Muscle layer of duodenum (tissue), 2 donors: ENCODE results near the gene GAN.
"Not testable (repeated sequence)": the region's sequence is repeated elsewhere in the genome, so short reads cannot be mapped to it uniquely, and the experiment has no call there.

Experiments used
- H3K27ac ChIP-seq: one replicate; pipeline ENCODE4 v1.7.0; 2013; ENCODE audit warnings: mild to moderate bottlenecking, low read length
- H3K27me3 ChIP-seq: one replicate; pipeline ENCODE4 v1.7.0; 2013; ENCODE audit warnings: low read depth, mild to moderate bottlenecking, control low read depth, low read length
- H3K36me3 ChIP-seq, 2 donors: one replicate each; pipeline ENCODE4 v1.7.0; 2013; ENCODE audit warnings: low read length in 2 of 2, control low read depth in 1 of 2, mild to moderate bottlenecking in 1 of 2; ENCODE audit not compliant: insufficient read depth in 2 of 2, control insufficient read depth in 1 of 2
- H3K4me1 ChIP-seq, 2 donors: one replicate each; pipeline ENCODE4 v1.7.0; 2013; ENCODE audit warnings: low read length in 2 of 2, mild to moderate bottlenecking in 2 of 2, control low read depth in 1 of 2, moderate library complexity in 1 of 2; ENCODE audit not compliant: insufficient read depth in 2 of 2, control insufficient read depth in 1 of 2
- H3K4me3 ChIP-seq, 2 donors: one replicate each; pipeline ENCODE4 v1.7.0; 2013; ENCODE audit warnings: low read length in 2 of 2, low read depth in 1 of 2, mild to moderate bottlenecking in 1 of 2
- H3K9me3 ChIP-seq, 2 donors: one replicate each; pipeline ENCODE4 v1.7.0; 2013; ENCODE audit warnings: low read length in 2 of 2, control low read depth in 1 of 2, mild to moderate bottlenecking in 1 of 2; ENCODE audit not compliant: control insufficient read depth in 1 of 2
- donor health status: healthy.

GAN gene

DNA sequence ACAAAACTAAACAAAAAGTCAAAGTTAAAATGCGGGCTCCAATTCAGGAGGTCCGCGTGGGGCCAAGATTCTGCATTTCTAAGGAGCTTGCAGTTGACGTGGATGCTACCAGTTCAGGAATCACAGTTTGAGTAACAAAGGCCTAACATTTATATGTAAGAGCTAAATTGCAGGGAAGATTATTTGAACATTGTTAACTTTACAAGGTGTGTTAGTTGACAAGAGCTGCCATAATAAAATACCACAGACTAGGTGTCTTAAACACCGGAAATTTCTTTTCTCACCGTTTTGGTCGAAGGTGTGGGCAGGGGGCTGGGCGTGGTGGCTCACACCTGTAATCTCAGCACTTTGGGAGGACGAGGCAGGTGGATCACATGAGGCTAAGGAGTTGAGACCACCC is 105.0 kb downstream of the GAN start:
- H3K4me3 ChIP-seq = no peak overlapping the region
- no peak overlapping the region for H3K27ac ChIP-seq
- no peaks in the 10 kb centered on the region for H3K9me3 ChIP-seq
- no peaks in the 10 kb centered on the region for H3K27me3 ChIP-seq
- no peaks in the 10 kb centered on the region for H3K36me3 ChIP-seq
- H3K4me1 ChIP-seq = no peaks in the 10 kb centered on the region

DNA sequence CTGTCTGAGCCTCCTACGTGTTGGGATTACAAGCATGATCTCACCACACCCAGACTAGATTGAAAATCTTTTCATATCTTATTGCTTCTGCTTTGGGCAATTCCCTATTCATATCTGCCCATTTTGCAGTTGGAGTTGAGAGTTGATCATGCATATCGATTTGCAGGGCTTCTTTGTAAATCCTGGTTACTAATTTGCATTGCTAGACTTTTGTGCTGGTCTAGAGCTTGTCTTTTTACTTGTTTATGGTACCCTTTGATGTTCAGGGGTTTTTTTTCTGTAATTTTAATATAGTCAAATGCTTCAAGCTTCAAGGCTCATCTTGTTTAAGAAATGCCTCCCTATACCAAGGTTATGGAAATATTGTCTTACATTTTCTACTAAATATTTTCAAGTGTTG is 106.4 kb downstream of the GAN start:
- no peaks in the 10 kb centered on the region for H3K27me3 ChIP-seq
- no peaks in the 10 kb centered on the region for H3K4me1 ChIP-seq
- H3K9me3 ChIP-seq = no peaks in the 10 kb centered on the region
- no peak overlapping the region for H3K4me3 ChIP-seq
- H3K36me3 ChIP-seq = no peaks in the 10 kb centered on the region
- no peak overlapping the region for H3K27ac ChIP-seq

DNA sequence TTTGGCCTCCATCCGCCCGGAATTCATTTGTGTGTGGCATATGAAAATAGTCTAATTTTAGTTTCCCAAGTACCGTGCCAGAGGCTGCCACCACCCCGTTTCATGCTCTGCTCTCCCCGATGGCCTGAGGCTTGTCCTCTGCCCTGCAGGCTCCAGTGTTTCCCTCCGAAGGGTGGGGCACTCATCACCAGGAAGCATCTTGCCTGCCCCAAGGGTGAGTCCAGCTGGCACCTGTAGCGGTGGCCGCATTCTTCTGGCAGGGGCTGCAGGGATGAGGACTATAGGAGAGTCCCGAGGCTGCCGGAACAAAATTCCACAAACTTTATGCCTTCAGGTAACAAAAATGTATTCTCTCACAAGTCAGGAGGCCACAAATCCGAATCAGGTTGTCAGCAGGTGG is 106.8 kb downstream of the GAN start:
- H3K27me3 ChIP-seq = no peaks in the 10 kb centered on the region
- no peak overlapping the region for H3K4me3 ChIP-seq
- no peaks in the 10 kb centered on the region for H3K36me3 ChIP-seq
- no peaks in the 10 kb centered on the region for H3K9me3 ChIP-seq
- H3K4me1 ChIP-seq = no peaks in the 10 kb centered on the region
- H3K27ac ChIP-seq = no peak overlapping the region

DNA sequence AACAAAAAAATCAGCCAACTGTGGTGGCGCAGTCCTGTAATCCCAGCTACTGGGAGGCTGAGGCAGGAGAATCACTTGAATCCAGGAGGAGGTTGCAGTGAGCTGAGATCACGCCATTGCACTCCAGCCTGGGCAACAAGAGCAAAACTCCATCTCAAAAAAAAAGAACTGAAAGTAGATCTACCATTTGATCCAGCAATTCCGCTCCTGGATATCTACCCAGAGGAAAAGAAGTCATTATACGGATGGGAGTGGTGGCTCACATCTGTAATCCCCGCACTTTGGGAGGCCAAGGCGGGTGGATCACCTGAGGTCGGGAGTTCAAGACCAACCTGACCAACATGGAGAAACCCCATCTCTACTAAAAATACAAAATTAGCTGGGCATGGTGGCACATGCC is 107.4 kb downstream of the GAN start:
- H3K4me1 ChIP-seq, H3K9me3 ChIP-seq, H3K27ac ChIP-seq, H3K36me3 ChIP-seq, H3K27me3 ChIP-seq, H3K4me3 ChIP-seq: not testable (repeated sequence)

DNA sequence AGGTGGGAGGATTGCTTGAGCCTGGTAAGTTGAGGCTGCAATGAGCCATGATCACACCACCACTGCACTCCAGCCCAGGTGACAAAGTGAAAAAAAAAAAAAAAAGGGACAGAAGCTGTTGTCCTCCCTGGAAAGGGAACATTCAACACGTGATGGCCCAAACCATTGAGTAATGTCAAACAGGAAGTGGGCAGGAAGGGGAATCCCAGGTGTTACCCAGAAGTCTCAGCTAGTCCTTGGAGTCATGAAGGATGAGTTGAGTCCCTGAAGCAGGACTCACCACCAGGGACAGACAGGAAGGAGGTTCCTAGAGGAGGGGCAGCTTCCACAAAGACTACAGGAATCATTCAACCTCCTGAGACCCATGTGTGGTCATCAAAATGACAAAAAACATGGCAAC is 110.0 kb downstream of the GAN start:
- no peak overlapping the region for H3K4me3 ChIP-seq
- no peak overlapping the region for H3K27ac ChIP-seq
- peaks cover 0 to 4% of the 10 kb centered on the region in 2 donors for H3K4me1 ChIP-seq
- no peaks in the 10 kb centered on the region for H3K36me3 ChIP-seq
- no peaks in the 10 kb centered on the region for H3K27me3 ChIP-seq
- no peaks in the 10 kb centered on the region for H3K9me3 ChIP-seq

DNA sequence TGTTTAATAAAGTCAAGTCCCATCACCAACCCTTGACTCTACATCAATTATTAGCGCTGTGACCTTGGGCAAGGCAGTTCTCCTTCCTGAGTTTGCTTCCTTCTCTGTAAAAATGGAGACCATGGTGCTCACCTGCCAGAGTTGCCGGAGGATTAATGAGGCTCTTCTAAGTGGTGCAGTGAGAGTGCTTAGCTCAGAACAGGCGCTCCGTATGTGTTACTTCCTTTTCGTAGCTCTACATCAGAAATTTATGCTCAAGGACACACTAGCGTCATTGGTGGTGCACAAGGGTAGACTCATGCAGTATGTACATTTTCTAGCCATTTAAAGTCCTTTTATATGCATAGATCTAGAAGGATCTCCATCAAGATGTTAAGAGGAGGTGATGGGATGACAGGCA is 112.5 kb downstream of the GAN start:
- Histone ChIP-seq H3K4me3 (no peak overlapping the region), H3K36me3 (no peaks in the 10 kb centered on the region), H3K4me1 (peaks cover 0 to 4% of the 10 kb centered on the region in 2 donors), H3K27ac (no peak overlapping the region), H3K9me3 (no peaks in the 10 kb centered on the region), H3K27me3 (no peaks in the 10 kb centered on the region)

DNA sequence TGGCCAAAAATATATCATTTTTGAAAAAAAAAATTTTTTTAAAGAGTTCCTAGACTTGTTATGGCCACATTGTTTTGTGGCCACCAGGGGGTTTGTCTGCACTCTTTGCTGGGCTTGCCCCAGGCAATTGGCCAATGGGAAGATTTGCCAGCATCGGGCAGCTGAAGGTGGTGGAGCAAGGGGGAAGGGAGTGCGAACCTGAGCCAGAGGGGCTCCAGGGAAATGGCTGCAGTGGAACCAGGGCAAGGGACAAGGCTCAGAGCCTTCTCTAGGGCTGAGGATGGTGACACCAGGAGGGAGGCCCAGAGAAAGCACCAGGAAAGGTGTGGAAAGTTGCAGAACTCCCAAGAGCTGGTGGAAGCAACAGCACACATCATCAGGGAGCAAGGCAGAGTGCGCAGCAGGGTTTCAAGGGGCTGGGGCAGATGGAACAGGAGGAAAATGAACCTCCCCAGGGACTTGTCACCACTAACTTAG is 114.3 kb downstream of the GAN start:
- no peaks in the 10 kb centered on the region for H3K27me3 ChIP-seq
- H3K9me3 ChIP-seq = no peaks in the 10 kb centered on the region
- no peaks in the 10 kb centered on the region for H3K36me3 ChIP-seq
- peaks cover 0 to 4% of the 10 kb centered on the region in 2 donors for H3K4me1 ChIP-seq
- H3K4me3 ChIP-seq = no peak overlapping the region
- H3K27ac ChIP-seq = no peak overlapping the region

DNA sequence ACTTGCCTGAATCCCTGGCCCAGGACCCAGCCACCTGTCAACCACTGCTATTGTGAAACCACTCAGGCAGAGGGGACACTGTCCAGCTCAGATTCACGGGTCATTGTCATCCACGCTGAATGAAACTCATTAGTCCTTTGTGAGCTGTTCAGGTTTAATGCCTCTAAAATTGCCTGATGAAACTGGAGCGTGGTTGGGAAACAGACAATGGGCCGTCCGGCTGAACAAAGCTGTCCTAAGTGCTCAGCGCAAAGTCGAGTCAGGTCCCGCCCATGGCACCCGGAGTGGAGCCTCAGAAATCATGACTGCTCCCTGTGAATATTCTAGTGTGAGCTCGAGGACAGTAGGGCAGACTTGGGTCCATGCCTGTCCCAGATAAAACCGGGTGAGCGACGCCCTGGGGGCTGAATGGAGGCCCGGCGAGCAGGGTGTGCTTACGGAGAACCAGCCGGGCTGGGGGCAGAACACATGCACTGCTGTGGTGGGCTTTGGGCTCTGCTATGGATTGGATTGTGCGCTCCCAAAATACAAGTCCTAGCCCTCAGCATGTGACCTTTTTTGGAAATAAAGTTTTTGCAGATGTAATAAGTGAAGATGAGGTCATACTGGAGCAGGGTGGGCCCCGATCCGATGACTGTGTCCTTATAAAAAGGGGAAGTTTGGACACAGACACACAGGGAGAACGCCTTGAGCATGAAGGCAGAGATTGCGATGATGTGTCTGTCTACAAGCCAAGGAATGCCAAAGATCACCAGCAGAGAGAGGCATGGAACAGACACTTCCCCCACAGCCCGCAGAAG is 117.0 kb downstream of the GAN start:
- peak overlapping the region; percentile 16 for H3K27ac ChIP-seq
- H3K27me3 ChIP-seq = no peaks in the 10 kb centered on the region
- H3K4me3 ChIP-seq = no peak overlapping the region
- no peaks in the 10 kb centered on the region for H3K9me3 ChIP-seq
- peaks cover 0 to 4% of the 10 kb centered on the region in 2 donors for H3K4me1 ChIP-seq
- H3K36me3 ChIP-seq = no peaks in the 10 kb centered on the region

DNA sequence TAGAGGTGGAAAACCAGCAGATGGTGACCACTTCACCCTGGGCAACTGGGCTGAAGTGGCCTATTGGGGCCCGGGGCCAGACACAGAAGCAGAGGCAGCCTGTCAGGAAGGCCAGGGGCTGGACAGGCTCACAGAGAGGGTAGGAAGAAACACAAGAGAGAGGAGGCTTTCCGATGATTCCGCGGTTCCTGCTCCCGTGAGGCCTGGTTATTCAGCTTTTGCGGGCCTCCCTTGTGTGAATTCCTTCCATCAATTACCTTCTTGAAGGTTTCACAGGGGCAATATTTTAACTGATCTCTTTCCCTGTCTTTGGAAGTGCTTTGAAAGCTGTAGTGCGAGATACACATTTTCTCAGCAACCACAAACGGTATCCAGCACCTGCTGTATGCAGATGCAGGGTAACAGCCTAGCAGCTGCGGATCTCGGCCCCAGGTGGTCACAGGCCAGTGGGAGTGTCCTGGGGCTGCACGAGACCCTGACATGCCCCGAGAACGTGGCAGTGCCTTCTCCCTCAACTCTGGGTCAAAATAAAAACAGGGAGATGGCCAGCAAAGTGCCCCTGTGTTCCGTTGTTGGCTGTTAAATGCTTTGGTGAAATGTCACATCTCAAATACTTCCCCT is 118.3 kb downstream of the GAN start:
- Histone ChIP-seq H3K4me1 (peaks cover 0 to 4% of the 10 kb centered on the region in 2 donors), H3K27me3 (no peaks in the 10 kb centered on the region), H3K9me3 (no peaks in the 10 kb centered on the region), H3K36me3 (no peaks in the 10 kb centered on the region), H3K4me3 (no peak overlapping the region), H3K27ac (no peak overlapping the region)

DNA sequence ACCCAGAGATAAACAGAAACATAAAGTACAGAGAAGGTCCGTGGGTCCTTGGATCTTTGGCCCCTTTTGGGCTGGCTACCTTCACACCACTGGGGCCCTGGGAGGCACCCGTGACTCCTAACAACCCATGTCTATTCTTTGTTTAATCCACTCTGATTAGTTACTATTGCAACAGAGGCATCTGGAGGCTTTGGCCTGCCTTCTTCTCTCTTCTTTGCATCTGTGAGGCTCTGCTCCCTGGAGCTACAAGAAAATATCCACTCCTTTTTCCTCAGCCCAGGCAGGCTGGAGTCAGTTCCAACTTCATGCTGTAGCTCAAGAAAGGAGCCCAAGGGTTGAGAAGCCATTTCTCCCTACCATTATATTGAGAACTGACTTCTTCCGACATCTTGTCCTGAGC is 120.3 kb downstream of the GAN start:
- Histone ChIP-seq H3K27me3 (no peaks in the 10 kb centered on the region), H3K27ac (no peak overlapping the region), H3K4me3 (no peak overlapping the region), H3K9me3 (no peaks in the 10 kb centered on the region), H3K36me3 (no peaks in the 10 kb centered on the region), H3K4me1 (peaks cover 0 to 3% of the 10 kb centered on the region in 2 donors)

DNA sequence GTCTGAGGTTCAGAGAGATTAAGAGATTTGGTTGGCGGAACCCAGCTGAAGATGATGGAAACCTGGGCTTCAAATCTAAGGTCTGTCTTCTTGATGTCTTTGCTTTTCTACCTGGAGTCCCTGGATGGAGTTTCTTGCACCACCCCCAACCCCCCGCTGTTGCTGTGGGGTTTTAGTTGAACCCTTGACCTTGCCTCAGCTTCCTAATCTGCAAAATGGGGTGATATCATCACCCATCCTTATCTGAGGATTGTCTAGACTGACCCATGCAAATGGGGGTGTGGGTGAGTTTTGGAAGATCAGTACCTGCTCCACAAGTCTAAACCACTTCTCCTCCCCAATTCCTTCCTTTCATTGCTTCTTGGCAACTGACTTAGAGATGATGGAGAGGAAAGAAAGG is 120.8 kb downstream of the GAN start:
- Histone ChIP-seq H3K9me3 (no peaks in the 10 kb centered on the region), H3K27me3 (no peaks in the 10 kb centered on the region), H3K36me3 (no peaks in the 10 kb centered on the region), H3K4me3 (no peak overlapping the region), H3K27ac (no peak overlapping the region), H3K4me1 (peaks cover 0 to 7% of the 10 kb centered on the region in 2 donors)
